Liver (tissue), 9 donors: Measurements from ENCODE around the gene PPP1R1A. TPM values are rescaled to one million over a fixed set of nuclear protein-coding genes. Genes with fewer than 3 reads are reported as not detected.
A peak's percentile ranks its signal among the peaks of the same experiment; 100 is the strongest.

Experiments used
- DNase-seq: peaks from one replicate; pipeline ENCODE4 v3.0.0-alpha.2; 2017; ENCODE audit warnings: low spot score
- H3K27ac ChIP-seq, 2 donors: one replicate each; pipeline ENCODE4 v1.7.0; 2013; ENCODE audit warnings: inconsistent platforms in 2 of 2, low read length in 2 of 2, control low read depth in 1 of 2, low read depth in 1 of 2, mild to moderate bottlenecking in 1 of 2
- H3K27me3 ChIP-seq, 4 donors: one replicate each; pipeline versions ENCODE4 v1.6.1 to v1.7.0; 2013; ENCODE audit warnings: low read length in 3 of 4, inconsistent platforms in 1 of 4, mild to moderate bottlenecking in 1 of 4, moderate library complexity in 1 of 4; ENCODE audit not compliant: control insufficient read depth in 4 of 4, insufficient read depth in 4 of 4
- H3K36me3 ChIP-seq, 4 donors: one replicate each; pipeline versions ENCODE4 v1.6.1 to v1.7.0; 2013; ENCODE audit warnings: low read length in 3 of 4, mild to moderate bottlenecking in 3 of 4, low read depth in 1 of 4, moderate library complexity in 1 of 4; ENCODE audit not compliant: control insufficient read depth in 4 of 4, insufficient read depth in 3 of 4
- H3K4me1 ChIP-seq, 4 donors: one replicate each; pipeline versions ENCODE4 v1.6.1 to v1.7.0; 2013; ENCODE audit warnings: low read length in 3 of 4, mild to moderate bottlenecking in 3 of 4, moderate library complexity in 1 of 4; ENCODE audit not compliant: control insufficient read depth in 4 of 4, insufficient read depth in 4 of 4
- H3K4me3 ChIP-seq, 3 donors: one replicate each; pipeline versions ENCODE4 v1.6.1 to v1.7.0; 2013; ENCODE audit warnings: low read length in 3 of 3, control low read depth in 1 of 3, low read depth in 1 of 3, mild to moderate bottlenecking in 1 of 3
- H3K9ac ChIP-seq, 2 donors: one replicate each; pipeline ENCODE4 v1.7.0; 2013; ENCODE audit warnings: low read length in 2 of 2, mild to moderate bottlenecking in 2 of 2, moderate library complexity in 2 of 2, control low read depth in 1 of 2, low read depth in 1 of 2
- H3K9me3 ChIP-seq, 4 donors: one replicate each; pipeline versions ENCODE4 v1.6.1 to v1.7.0; 2013; ENCODE audit warnings: low read length in 3 of 4; ENCODE audit not compliant: control insufficient read depth in 4 of 4
- EGR1 ChIP-seq, 2 donors: IDR thresholded peaks; 2 replicates each; pipeline ENCODE4 v1.6.1; 2016 to 2018; ENCODE audit warnings: antibody characterized with exemption in 2 of 2, low read depth in 2 of 2
- FOXA1 ChIP-seq: IDR thresholded peaks from 2 replicates; pipeline ENCODE4 v1.6.1; 2016; ENCODE audit warnings: antibody characterized with exemption
- FOXA2 ChIP-seq: IDR thresholded peaks from 2 replicates; pipeline ENCODE4 v1.6.1; 2016; ENCODE audit warnings: antibody characterized with exemption
- GABPA ChIP-seq, 2 donors: IDR thresholded peaks in 1 of 2; conservative IDR thresholded peaks in 1 of 2; 2 replicates each; pipeline ENCODE4 v1.6.1; 2016; ENCODE audit warnings: antibody characterized with exemption in 2 of 2, mild to moderate bottlenecking in 1 of 2, moderate library complexity in 1 of 2
- HNF4A ChIP-seq, 2 donors: conservative IDR thresholded peaks; 2 replicates each; pipeline ENCODE4 v1.6.1; 2016; ENCODE audit warnings: antibody characterized with exemption in 2 of 2, mild to moderate bottlenecking in 2 of 2
- HNF4G ChIP-seq: IDR thresholded peaks from 2 replicates; pipeline ENCODE4 v1.6.1; 2016; ENCODE audit warnings: antibody characterized with exemption
- JUND ChIP-seq, 2 donors: IDR thresholded peaks; 2 replicates each; pipeline ENCODE4 v1.6.1; 2016; ENCODE audit warnings: antibody characterized with exemption in 2 of 2
- NR2F2 ChIP-seq: IDR thresholded peaks from 2 replicates; pipeline ENCODE4 v1.6.1; 2016; ENCODE audit warnings: antibody characterized with exemption
- RAD21 ChIP-seq, 2 donors: IDR thresholded peaks; 2 replicates each; pipeline ENCODE4 v1.6.1; 2016; ENCODE audit warnings: antibody characterized with exemption in 2 of 2, mild to moderate bottlenecking in 2 of 2
- RXRA ChIP-seq, 2 donors: IDR thresholded peaks; 2 replicates each; pipeline ENCODE4 v1.6.1; 2017 to 2018; ENCODE audit warnings: antibody characterized with exemption in 2 of 2, mild to moderate bottlenecking in 1 of 2
- SP1 ChIP-seq: IDR thresholded peaks from 2 replicates; pipeline ENCODE4 v1.6.1; 2018; ENCODE audit warnings: antibody characterized with exemption, mild to moderate bottlenecking
- TAF1 ChIP-seq: conservative IDR thresholded peaks from 2 replicates; pipeline ENCODE4 v1.6.1; 2016; ENCODE audit warnings: antibody characterized with exemption, mild to moderate bottlenecking
- YY1 ChIP-seq: IDR thresholded peaks from 2 replicates; pipeline ENCODE4 v1.6.1; 2016; ENCODE audit warnings: antibody characterized with exemption, mild to moderate bottlenecking
- WGBS: extraction: QIAGEN DNeasy Blood & Tissue Kit; methylation state at CpG from one replicate; pipeline ENCODE4 v1.1.7; 2013; 5-methylcytosine and 5-hydroxymethylcytosine counted together
- polyA plus RNA-seq, 2 donors: library from polyadenylated mRNA; stranded (reverse) in 1 of 2; unstranded in 1 of 2; fragments of 200-250 nt in 1 of 2; fragments of >200 nt in 1 of 2; fragmentation: Nextera tagmentation in 1 of 2; extraction: Ambion mirVana in 1 of 2; gene quantifications; one replicate each; pipeline versions ENCODE4 v1.2.1 to v1.2.3, GENCODE V29; 2013 to 2015
- total RNA-seq, 2 donors: library from RNA; depleted of rRNA; stranded (reverse); fragments of >200 nt; gene quantifications; one replicate each; pipeline ENCODE4 v1.2.3, GENCODE V29; 2014
- TF ChIP-seq, protein P1 (sequence below): fragments of 150-350 bp; IDR thresholded peaks from 2 replicates; pipeline ENCODE4 v1.5.1; 2017; ENCODE audit warnings: improper control_type of control experiment, low read depth, low read length; ENCODE audit not compliant: missing input control
- TF ChIP-seq, protein P2 (sequence below): IDR thresholded peaks from 2 replicates; pipeline ENCODE4 v1.6.1; 2016; ENCODE audit warnings: antibody characterized with exemption
- TF ChIP-seq, protein P3 (sequence below): IDR thresholded peaks from 2 replicates; pipeline ENCODE4 v1.6.1; 2016; ENCODE audit warnings: antibody characterized with exemption, mild to moderate bottlenecking
- TF ChIP-seq, protein P4 (sequence below): IDR thresholded peaks from 2 replicates; pipeline ENCODE4 v1.6.1; 2016; ENCODE audit warnings: antibody characterized with exemption
- TF ChIP-seq, protein P5 (sequence below): IDR thresholded peaks from 2 replicates; pipeline ENCODE4 v1.6.1; 2016; ENCODE audit warnings: antibody characterized with exemption
- donor health status: healthy.
- donor health status: healthy.
- donor health status: healthy.
- donor health status: healthy.
- donor health status: healthy.

Gene PPP1R1A
- total and polyA plus RNA-seq, 4 donors = 8.1 to 182 (median 43.8) TPM

DNA sequence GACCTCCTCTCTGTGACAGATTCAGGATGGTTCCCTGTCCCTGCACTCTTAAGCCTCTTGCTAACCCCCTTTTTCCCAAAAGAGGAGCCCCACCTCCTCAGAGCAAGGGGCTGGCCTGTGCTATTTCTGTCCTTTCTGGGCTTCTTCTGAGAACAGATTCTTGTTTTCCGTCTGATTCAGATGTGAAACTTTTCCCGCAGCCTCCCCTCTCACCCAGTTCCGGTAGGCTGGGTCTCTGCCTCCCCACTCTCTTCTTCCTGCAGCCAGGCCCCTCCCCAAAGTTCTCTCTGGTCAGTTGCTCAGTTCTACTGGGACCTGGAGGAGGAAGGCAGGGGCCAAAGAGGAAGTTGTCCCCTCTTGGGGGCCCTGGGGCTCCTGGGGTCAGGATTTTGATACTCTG is 27.3 kb downstream of the PPP1R1A start:
- 53% methylated on average over 3 of the region's 3 CpGs for WGBS
- Histone ChIP-seq H3K4me3 (no peak overlapping the region), H3K4me1 (no peaks in the 10 kb centered on the region)

DNA sequence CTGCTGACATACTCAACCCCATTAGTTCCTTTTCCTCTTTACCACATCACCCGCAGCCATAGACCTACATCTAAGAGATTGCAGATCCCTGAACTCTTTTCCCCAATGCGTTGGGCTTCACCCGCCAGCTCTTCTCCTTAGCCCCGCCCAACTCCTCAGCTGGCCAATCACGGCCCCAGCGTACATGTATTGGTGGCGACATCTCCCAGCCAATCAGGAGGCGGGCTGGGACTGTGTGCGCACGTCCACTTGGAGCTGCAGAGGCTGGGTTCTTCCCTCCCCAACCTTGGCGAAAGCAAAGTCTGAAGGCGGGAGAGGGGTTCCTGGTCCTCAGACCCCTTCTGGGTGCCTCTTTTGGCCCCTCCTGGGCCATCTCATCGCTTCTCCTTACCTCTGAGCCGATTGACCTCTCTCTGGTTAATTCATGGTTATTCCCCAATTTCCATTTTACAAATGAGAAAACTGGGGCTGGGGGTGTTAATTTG is 28.0 kb downstream of the PPP1R1A start:
- Histone ChIP-seq H3K9me3 (no peaks in the 10 kb centered on the region), H3K9ac (no peak overlapping the region), H3K4me1 (no peaks in the 10 kb centered on the region), H3K27ac (peak overlapping the region; percentile 15 to 37), H3K4me3 (peak overlapping the region in 1 of 3 donors; percentile 7), H3K27me3 (peaks cover 0 to 4% (median 0%) of the 10 kb centered on the region in 4 donors), H3K36me3 (no peaks in the 10 kb centered on the region)
- DNase-seq = peak; percentile 88
- no peak for TF ChIP-seq FOXA1
- no peak for TF ChIP-seq NR2F2
- TF ChIP-seq HNF4A (conservative IDR thresholded peaks at IDR 0.05) = no peak
- TF ChIP-seq GABPA (IDR thresholded peaks at IDR 0.05 in 1 of 2, conservative IDR thresholded peaks at IDR 0.05 in 1 of 2) = no peak
- TF ChIP-seq SP1 = no peak
- no peak for TF ChIP-seq EGR1 (IDR thresholded peaks at IDR 0.05; ENCODE audit: low read depth in 2 of 2)
- TF ChIP-seq RAD21 (IDR thresholded peaks at IDR 0.05) = no peak
- TF ChIP-seq, protein P1, sequence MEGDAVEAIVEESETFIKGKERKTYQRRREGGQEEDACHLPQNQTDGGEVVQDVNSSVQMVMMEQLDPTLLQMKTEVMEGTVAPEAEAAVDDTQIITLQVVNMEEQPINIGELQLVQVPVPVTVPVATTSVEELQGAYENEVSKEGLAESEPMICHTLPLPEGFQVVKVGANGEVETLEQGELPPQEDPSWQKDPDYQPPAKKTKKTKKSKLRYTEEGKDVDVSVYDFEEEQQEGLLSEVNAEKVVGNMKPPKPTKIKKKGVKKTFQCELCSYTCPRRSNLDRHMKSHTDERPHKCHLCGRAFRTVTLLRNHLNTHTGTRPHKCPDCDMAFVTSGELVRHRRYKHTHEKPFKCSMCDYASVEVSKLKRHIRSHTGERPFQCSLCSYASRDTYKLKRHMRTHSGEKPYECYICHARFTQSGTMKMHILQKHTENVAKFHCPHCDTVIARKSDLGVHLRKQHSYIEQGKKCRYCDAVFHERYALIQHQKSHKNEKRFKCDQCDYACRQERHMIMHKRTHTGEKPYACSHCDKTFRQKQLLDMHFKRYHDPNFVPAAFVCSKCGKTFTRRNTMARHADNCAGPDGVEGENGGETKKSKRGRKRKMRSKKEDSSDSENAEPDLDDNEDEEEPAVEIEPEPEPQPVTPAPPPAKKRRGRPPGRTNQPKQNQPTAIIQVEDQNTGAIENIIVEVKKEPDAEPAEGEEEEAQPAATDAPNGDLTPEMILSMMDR = no peak
- TF ChIP-seq JUND (IDR thresholded peaks at IDR 0.05) = no peak
- no peak for TF ChIP-seq FOXA2
- TF ChIP-seq, protein P2, sequence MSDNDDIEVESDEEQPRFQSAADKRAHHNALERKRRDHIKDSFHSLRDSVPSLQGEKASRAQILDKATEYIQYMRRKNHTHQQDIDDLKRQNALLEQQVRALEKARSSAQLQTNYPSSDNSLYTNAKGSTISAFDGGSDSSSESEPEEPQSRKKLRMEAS = no peak
- TF ChIP-seq TAF1 = no peak
- no peak for TF ChIP-seq HNF4G
- TF ChIP-seq, protein P3, sequence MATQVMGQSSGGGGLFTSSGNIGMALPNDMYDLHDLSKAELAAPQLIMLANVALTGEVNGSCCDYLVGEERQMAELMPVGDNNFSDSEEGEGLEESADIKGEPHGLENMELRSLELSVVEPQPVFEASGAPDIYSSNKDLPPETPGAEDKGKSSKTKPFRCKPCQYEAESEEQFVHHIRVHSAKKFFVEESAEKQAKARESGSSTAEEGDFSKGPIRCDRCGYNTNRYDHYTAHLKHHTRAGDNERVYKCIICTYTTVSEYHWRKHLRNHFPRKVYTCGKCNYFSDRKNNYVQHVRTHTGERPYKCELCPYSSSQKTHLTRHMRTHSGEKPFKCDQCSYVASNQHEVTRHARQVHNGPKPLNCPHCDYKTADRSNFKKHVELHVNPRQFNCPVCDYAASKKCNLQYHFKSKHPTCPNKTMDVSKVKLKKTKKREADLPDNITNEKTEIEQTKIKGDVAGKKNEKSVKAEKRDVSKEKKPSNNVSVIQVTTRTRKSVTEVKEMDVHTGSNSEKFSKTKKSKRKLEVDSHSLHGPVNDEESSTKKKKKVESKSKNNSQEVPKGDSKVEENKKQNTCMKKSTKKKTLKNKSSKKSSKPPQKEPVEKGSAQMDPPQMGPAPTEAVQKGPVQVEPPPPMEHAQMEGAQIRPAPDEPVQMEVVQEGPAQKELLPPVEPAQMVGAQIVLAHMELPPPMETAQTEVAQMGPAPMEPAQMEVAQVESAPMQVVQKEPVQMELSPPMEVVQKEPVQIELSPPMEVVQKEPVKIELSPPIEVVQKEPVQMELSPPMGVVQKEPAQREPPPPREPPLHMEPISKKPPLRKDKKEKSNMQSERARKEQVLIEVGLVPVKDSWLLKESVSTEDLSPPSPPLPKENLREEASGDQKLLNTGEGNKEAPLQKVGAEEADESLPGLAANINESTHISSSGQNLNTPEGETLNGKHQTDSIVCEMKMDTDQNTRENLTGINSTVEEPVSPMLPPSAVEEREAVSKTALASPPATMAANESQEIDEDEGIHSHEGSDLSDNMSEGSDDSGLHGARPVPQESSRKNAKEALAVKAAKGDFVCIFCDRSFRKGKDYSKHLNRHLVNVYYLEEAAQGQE = no peak
- no peak for TF ChIP-seq YY1
- TF ChIP-seq, protein P4, sequence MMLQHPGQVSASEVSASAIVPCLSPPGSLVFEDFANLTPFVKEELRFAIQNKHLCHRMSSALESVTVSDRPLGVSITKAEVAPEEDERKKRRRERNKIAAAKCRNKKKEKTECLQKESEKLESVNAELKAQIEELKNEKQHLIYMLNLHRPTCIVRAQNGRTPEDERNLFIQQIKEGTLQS = no peak
- TF ChIP-seq, protein P5, sequence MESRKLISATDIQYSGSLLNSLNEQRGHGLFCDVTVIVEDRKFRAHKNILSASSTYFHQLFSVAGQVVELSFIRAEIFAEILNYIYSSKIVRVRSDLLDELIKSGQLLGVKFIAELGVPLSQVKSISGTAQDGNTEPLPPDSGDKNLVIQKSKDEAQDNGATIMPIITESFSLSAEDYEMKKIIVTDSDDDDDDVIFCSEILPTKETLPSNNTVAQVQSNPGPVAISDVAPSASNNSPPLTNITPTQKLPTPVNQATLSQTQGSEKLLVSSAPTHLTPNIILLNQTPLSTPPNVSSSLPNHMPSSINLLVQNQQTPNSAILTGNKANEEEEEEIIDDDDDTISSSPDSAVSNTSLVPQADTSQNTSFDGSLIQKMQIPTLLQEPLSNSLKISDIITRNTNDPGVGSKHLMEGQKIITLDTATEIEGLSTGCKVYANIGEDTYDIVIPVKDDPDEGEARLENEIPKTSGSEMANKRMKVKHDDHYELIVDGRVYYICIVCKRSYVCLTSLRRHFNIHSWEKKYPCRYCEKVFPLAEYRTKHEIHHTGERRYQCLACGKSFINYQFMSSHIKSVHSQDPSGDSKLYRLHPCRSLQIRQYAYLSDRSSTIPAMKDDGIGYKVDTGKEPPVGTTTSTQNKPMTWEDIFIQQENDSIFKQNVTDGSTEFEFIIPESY = no peak
- WGBS = 10% methylated on average over 14 of the region's 14 CpGs

More for the DNA sequence above, 27.3 kb downstream of the PPP1R1A start:
- DNase-seq = no peak
- Histone ChIP-seq H3K9ac (no peak overlapping the region), H3K27ac (peak overlapping the region in 1 of 2 donors; percentile 37), H3K27me3 (peaks cover 0 to 4% (median 0%) of the 10 kb centered on the region in 4 donors), H3K9me3 (no peaks in the 10 kb centered on the region), H3K36me3 (no peaks in the 10 kb centered on the region)
- TF ChIP-seq, protein P5 = no peak
- TF ChIP-seq RXRA (IDR thresholded peaks at IDR 0.05) = no peak
- no peak for TF ChIP-seq HNF4A (conservative IDR thresholded peaks at IDR 0.05)
